ENCODE results near the gene FHL1. TPM values are rescaled to one million over a fixed set of nuclear protein-coding genes. Genes with fewer than 3 reads are reported as not detected.

The FHL1 gene
- total RNA-seq, 2 experiments from 2014 or later = 27.2 to 28.4 TPM

GRCh38 chrX:136212557-136213111, 65.3 kb downstream of the FHL1 start:
- Histone ChIP-seq H3K4me3 (ENCODE audit: low read length) (no peak overlapping the region), H3K27me3 (ENCODE audit: control insufficient read depth in 1 of 2, insufficient read depth in 2 of 2, low read length in 2 of 2) (no peaks in the 10 kb centered on the region), H3K27ac (ENCODE audit: low read depth in 1 of 2, low read length in 2 of 2) (no peak overlapping the region), H3K9me3 (ENCODE audit: control insufficient read depth in 1 of 2, insufficient read depth in 1 of 2, low read length in 2 of 2) (no peaks in the 10 kb centered on the region), H3K36me3 (ENCODE audit: insufficient read depth, low read length) (peaks cover 14% of the 10 kb centered on the region), H3K4me1 (ENCODE audit: insufficient read depth, low read length) (peaks cover 6% of the 10 kb centered on the region)
- ChIA-PET CTCF (no interaction called here), POLR2A (no interaction called here)
- no peak for ATAC-seq (ENCODE audit: poor library complexity)
- Mint-ChIP-seq H3K27ac (no peak overlapping the region), H3K9me3 (no peaks in the 10 kb centered on the region), H3K4me1 (ENCODE audit: low read depth) (no peaks in the 10 kb centered on the region), H3K27me3 (no peaks in the 10 kb centered on the region), H3K36me3 (ENCODE audit: low read depth) (peaks cover 25% of the 10 kb centered on the region), H3K4me3 (no peak overlapping the region)
- intact Hi-C loops (cut with DNase I, micrococcal nuclease) = no loop called here
- no peak for DNase-seq
- TF ChIP-seq CTCF (IDR thresholded peaks at IDR 0.05) = no peak

DNA sequence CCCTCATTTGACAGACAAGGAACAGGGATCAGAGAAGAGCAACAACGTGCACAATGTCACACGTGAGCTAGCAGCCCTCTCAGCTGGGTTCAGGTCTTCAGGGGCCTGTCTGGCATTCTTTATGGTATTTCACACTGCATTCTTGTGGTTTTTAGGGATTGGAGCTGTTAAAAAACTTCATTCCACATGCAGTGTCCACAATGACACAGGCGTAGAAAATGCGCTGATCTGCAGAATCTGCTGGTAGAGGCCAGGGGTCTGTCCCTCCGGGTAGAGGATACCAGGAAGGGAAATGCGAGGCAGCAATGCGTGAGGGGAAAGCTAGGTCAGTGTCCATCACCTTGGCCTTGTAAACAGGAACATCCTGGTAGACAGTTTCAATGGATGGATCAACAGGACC, 67.2 kb downstream of the FHL1 start:
- Mint-ChIP-seq H3K4me1 (ENCODE audit: low read depth) (no peaks in the 10 kb centered on the region), H3K9me3 (no peaks in the 10 kb centered on the region), H3K4me3 (no peak overlapping the region), H3K27me3 (no peaks in the 10 kb centered on the region), H3K27ac (no peak overlapping the region), H3K36me3 (ENCODE audit: low read depth) (peaks cover 33% of the 10 kb centered on the region)
- CTCF ChIA-PET = no interaction called here
- no peaks in the 10 kb centered on the region for H3K27me3 ChIP-seq (ENCODE audit: control insufficient read depth in 1 of 2, insufficient read depth in 2 of 2, low read length in 2 of 2)
- no peaks in the 10 kb centered on the region for H3K9me3 ChIP-seq (ENCODE audit: control insufficient read depth in 1 of 2, insufficient read depth in 1 of 2, low read length in 2 of 2)
- POLR2A ChIA-PET = no interaction called here
- intact Hi-C loops (cut with DNase I, micrococcal nuclease) = no loop called here
- H3K4me3 ChIP-seq (ENCODE audit: low read length) = no peak overlapping the region
- DNase-seq (no peak), ATAC-seq (ENCODE audit: poor library complexity) (no peak)
- H3K27ac ChIP-seq (ENCODE audit: low read depth in 1 of 2, low read length in 2 of 2) = no peak overlapping the region
- H3K36me3 ChIP-seq (ENCODE audit: insufficient read depth, low read length) = peaks cover 17% of the 10 kb centered on the region
- TF ChIP-seq CTCF (IDR thresholded peaks at IDR 0.05) = no peak
- H3K4me1 ChIP-seq (ENCODE audit: insufficient read depth, low read length) = no peaks in the 10 kb centered on the region

GRCh38 chrX:136215559-136215958, 68.2 kb downstream of the FHL1 start:
- Histone ChIP-seq H3K36me3 (ENCODE audit: insufficient read depth, low read length) (peaks cover 26% of the 10 kb centered on the region), H3K27ac (ENCODE audit: low read depth in 1 of 2, low read length in 2 of 2) (no peak overlapping the region), H3K4me3 (ENCODE audit: low read length) (no peak overlapping the region), H3K9me3 (ENCODE audit: control insufficient read depth in 1 of 2, insufficient read depth in 1 of 2, low read length in 2 of 2) (no peaks in the 10 kb centered on the region), H3K4me1 (ENCODE audit: insufficient read depth, low read length) (no peaks in the 10 kb centered on the region), H3K27me3 (ENCODE audit: control insufficient read depth in 1 of 2, insufficient read depth in 2 of 2, low read length in 2 of 2) (no peaks in the 10 kb centered on the region)
- no peak overlapping the region for H3K27ac Mint-ChIP-seq
- peaks cover 30% of the 10 kb centered on the region for H3K36me3 Mint-ChIP-seq (ENCODE audit: low read depth)
- no peaks in the 10 kb centered on the region for H3K9me3 Mint-ChIP-seq
- no peak overlapping the region for H3K4me3 Mint-ChIP-seq
- CTCF ChIA-PET = no interaction called here
- DNase-seq (no peak), ATAC-seq (ENCODE audit: poor library complexity) (no peak)
- POLR2A ChIA-PET = no interaction called here
- no peaks in the 10 kb centered on the region for H3K27me3 Mint-ChIP-seq
- H3K4me1 Mint-ChIP-seq (ENCODE audit: low read depth) = no peaks in the 10 kb centered on the region
- no peak for TF ChIP-seq CTCF (IDR thresholded peaks at IDR 0.05)
- intact Hi-C loops (cut with DNase I, micrococcal nuclease) = no loop called here
